ENCODE measurements around the gene ITFG1.
"Not testable (repeated sequence)": the region's sequence is repeated elsewhere in the genome, so short reads cannot be mapped to it uniquely, and the experiment has no call there.

The ITFG1 gene

DNA sequence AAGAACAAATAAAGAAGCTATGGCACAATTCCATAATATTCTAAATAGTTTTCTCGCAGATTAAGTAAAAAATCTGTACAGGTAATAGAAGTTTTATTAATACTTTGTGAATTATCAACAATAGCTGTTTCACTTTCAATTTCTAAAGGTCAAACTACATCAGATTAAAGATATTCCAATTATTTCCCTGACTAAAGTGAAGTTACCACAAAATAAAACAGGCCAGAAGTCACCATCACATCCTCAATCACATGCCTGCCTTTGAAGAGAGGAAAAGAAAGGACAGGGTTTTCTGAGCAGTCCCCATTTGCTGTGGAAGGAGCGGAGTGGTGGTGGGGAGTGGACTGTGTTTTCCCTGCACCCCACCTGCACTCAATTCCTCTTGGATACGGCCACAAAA is 11.1 kb downstream of the ITFG1 start:
- DNase-seq (ENCODE audit: low read depth): peak; percentile 35
- TF ChIP-seq, protein P1, sequence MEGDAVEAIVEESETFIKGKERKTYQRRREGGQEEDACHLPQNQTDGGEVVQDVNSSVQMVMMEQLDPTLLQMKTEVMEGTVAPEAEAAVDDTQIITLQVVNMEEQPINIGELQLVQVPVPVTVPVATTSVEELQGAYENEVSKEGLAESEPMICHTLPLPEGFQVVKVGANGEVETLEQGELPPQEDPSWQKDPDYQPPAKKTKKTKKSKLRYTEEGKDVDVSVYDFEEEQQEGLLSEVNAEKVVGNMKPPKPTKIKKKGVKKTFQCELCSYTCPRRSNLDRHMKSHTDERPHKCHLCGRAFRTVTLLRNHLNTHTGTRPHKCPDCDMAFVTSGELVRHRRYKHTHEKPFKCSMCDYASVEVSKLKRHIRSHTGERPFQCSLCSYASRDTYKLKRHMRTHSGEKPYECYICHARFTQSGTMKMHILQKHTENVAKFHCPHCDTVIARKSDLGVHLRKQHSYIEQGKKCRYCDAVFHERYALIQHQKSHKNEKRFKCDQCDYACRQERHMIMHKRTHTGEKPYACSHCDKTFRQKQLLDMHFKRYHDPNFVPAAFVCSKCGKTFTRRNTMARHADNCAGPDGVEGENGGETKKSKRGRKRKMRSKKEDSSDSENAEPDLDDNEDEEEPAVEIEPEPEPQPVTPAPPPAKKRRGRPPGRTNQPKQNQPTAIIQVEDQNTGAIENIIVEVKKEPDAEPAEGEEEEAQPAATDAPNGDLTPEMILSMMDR (conservative IDR thresholded peaks at IDR 0.05; ENCODE audit: low read depth, low read length): no peak
- H3K4me3 ChIP-seq (ENCODE audit: low read depth, low read length): no peak overlapping the region

DNA sequence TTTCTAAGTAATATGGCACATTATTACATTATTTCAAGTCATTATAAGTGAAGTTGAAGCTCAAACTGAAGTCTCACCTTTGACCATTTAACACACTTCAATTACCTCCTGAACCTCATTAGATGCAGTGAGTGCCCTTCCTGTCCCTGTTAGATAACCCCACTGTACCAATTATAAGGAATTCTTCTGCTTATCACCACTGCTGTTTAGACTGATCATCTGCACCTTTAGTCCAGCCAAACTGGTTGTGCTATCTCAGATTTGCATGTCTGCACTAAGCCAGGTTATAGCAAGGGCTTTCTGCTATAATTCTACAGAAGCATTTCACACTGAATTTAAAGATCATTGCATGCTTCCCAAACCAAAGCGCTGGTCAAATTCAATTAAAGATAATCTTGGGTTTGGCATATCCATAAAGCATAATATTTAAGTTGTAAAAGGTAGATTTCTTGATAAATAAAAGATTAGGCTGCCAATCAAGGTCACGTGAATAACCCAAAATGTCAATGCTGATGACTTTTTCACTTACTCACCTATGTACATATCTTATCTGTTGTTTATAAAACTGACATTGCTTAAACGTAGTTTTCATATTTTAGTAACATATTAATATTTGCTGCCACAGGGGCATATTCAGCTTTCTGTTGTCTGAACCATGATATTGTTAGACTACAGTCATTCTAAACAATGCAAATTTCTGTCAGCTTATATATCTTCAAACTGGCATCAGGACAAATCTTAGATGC is 11.9 kb downstream of the ITFG1 start:
- H3K4me3 ChIP-seq (ENCODE audit: low read depth, low read length): no peak overlapping the region
- TF ChIP-seq, protein P1 (conservative IDR thresholded peaks at IDR 0.05; ENCODE audit: low read depth, low read length): no peak
- no peak for DNase-seq (ENCODE audit: low read depth)

DNA sequence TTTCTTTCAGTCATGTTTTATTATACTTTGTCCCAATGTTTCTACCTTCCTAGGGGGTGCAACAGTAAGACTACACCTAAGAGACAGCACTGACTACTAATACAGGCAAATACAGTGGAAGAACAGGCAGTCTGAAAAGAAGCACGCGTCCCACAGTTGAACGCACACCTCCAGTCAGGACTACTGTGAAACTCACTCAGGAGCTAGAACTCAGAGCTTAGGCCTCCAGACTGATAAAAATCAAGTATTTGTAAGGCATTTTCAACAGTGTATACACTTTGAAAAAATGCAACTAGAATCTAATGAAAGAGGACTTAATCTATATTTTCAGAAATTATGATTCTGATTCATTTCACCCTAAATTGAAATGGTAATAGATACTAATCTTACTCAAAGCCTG is 14.4 kb downstream of the ITFG1 start:
- H3K4me3 ChIP-seq (ENCODE audit: low read depth, low read length): no peak overlapping the region
- DNase-seq (ENCODE audit: low read depth): no peak
- TF ChIP-seq, protein P1 (conservative IDR thresholded peaks at IDR 0.05; ENCODE audit: low read depth, low read length): no peak

DNA sequence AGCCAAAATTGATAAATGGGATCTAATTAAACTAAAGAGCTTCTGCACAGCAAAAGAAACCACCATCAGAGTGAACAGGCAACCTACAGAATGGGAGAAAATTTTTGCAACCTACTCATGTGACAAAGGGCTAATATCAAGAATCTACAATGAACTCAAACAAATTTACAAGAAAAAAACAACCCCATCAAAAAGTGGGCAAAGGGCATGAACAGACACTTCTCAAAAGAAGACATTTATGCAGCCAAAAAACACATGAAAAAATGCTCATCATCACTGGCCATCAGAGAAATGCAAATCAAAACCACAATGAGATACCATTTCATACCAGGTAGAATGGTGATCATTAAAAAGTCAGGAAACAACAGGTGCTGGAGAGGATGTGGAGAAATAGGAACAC is 18.0 kb downstream of the ITFG1 start:
- not testable (repeated sequence) for DNase-seq (ENCODE audit: low read depth); H3K4me3 ChIP-seq (ENCODE audit: low read depth, low read length)

DNA sequence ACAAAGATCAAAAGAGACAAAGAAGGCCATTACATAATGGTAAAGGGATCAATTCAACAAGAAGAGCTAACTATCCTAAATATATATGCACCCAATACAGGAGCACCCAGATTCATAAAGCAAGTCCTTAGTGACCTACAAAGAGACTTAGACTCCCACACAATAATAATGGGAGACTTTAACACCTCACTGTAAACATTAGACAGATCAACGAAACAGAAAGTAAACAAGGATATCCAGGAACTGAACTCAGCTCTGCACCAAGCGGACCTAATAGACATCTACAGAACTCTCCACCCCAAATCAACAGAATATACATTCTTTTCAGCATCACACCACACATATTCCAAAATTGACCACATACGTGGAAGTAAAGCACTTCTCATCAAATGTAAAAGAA is 20.8 kb downstream of the ITFG1 start:
- H3K4me3 ChIP-seq (ENCODE audit: low read depth, low read length); DNase-seq (ENCODE audit: low read depth): not testable (repeated sequence)

DNA sequence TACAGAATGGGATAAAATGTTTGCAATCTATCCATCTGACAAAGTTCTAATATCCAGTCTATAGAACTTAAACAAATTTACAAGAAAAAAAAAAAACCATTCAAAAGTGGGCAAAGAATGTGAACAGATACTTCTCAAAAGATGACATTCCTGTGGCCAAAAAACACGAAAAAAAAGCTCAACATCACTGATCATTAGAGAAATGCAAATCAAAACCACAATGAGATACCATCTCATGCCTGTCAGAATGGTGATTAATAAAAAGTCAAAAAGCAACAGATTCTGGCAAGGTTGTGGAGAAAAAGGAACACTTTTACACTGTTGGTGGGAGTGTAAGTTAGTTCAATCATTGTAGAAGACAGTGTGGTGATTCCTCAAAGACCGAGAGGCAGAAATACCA is 26.6 kb downstream of the ITFG1 start:
- not testable (repeated sequence) for H3K4me3 ChIP-seq (ENCODE audit: low read depth, low read length); DNase-seq (ENCODE audit: low read depth)

DNA sequence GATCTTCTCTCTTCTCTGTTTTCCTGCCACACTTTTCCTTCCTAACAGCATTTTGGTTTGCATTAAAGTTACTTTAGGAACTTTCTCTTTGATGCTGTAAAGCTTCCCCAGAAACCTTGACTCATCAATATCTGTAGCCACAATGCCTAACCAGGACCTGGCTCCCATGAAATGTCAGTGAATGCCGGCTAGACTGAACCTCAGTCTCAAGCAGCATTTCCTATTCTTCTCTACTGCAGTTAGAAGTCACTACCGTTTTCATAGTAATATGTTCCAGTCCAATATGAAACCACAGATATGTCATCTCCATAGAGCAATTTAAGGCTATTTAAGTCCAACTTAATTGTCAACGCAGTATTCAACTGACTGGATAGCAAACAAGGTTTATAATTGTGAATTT is 28.9 kb downstream of the ITFG1 start:
- TF ChIP-seq, protein P1 (conservative IDR thresholded peaks at IDR 0.05; ENCODE audit: low read depth, low read length): no peak
- no peak for DNase-seq (ENCODE audit: low read depth)
- no peak overlapping the region for H3K4me3 ChIP-seq (ENCODE audit: low read depth, low read length)

DNA sequence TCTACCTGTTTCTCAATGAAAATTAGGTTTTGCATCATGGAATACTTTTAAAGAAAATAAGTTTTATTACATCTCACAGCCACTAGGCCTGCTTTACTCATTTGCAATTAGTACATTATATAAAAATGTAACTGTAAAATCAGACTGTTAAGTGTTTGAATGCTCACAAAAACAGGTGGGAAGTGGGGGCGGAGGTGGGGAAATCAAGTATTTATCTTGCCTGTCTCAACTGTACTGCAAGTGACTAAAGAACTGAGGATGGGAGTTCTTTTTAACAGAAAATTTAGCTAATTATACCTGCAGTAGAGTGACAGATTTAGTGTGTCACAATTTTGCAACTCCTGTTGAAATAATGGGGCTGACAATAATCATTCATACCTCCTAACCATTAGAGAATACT is 34.1 kb downstream of the ITFG1 start:
- TF ChIP-seq, protein P1 (conservative IDR thresholded peaks at IDR 0.05; ENCODE audit: low read depth, low read length): no peak
- no peak for DNase-seq (ENCODE audit: low read depth)
- H3K4me3 ChIP-seq (ENCODE audit: low read depth, low read length): no peak overlapping the region

DNA sequence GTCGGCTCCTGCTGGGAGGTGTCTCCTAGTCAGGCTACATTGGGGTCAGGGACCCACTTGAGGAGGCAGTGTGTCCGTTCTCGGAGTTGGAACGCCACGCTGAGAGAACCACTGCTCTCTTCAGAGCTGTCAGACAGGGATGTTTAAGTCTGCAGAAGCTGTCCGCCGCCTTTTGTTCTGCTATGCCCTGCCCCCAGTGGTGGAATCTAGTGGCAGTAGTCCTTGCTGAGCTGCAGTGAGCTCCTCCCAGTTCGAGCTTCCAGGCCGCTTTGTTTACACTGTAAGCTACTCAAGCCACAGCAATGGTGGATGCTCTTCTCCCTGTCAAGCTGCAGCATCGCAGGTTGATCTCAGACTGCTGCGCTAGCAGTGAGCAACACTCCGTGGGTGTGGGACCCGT is 36.0 kb downstream of the ITFG1 start:
- no peak overlapping the region for H3K4me3 ChIP-seq (ENCODE audit: low read depth, low read length)
- no peak for DNase-seq (ENCODE audit: low read depth)
- TF ChIP-seq, protein P1 (conservative IDR thresholded peaks at IDR 0.05; ENCODE audit: low read depth, low read length): no peak
